Testis (tissue), 2 donors: ENCODE measurements around the gene SAP30.

ENCODE experiments used
- POLR2A ChIP-seq: fragments of 450-650 bp; IDR thresholded peaks from one replicate; pipeline ENCODE4 v1.6.1; 2017; ENCODE audit warnings: antibody characterized with exemption, mild to moderate bottlenecking, moderate library complexity
- TF ChIP-seq, protein P1 (sequence below), 3 experiments: fragments of 450-650 bp in 2 of 3; fragments of 200-600 bp in 1 of 3; sonication (generic) in 1 of 3; IDR thresholded peaks; one replicate each; pipeline ENCODE4 v1.5.1; 2016 to 2019; ENCODE audit warnings: antibody characterized with exemption in 3 of 3, mild to moderate bottlenecking in 2 of 3, moderate library complexity in 1 of 3

DNA sequence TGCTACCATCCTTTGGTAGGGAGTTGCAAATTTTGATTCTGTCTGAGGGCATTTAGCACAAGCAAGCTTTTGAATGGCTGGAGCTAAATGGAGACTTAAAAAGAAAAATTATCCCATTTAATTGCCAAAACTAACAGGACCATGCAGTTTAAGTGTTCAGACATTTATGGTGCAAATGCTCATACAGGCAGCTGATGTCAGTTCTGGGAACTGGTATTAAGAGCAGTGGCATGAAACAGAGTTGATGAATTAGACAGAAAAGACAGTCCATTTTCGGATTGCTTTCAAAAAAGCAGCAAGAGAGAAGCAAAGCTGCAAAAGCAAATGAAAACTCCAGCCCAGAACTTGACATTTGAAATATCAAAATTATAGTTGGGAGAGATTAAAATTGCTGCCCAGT is 26.9 kb downstream of the SAP30 start:
- TF ChIP-seq POLR2A: no peak
- TF ChIP-seq, protein P1, sequence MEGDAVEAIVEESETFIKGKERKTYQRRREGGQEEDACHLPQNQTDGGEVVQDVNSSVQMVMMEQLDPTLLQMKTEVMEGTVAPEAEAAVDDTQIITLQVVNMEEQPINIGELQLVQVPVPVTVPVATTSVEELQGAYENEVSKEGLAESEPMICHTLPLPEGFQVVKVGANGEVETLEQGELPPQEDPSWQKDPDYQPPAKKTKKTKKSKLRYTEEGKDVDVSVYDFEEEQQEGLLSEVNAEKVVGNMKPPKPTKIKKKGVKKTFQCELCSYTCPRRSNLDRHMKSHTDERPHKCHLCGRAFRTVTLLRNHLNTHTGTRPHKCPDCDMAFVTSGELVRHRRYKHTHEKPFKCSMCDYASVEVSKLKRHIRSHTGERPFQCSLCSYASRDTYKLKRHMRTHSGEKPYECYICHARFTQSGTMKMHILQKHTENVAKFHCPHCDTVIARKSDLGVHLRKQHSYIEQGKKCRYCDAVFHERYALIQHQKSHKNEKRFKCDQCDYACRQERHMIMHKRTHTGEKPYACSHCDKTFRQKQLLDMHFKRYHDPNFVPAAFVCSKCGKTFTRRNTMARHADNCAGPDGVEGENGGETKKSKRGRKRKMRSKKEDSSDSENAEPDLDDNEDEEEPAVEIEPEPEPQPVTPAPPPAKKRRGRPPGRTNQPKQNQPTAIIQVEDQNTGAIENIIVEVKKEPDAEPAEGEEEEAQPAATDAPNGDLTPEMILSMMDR (IDR thresholded peaks at IDR 0.05): no peak
